Effector memory CD4-positive, alpha-beta T cell (primary cell): ENCODE results near the gene AIPL1.
"Not testable (repeated sequence)": the region's sequence is repeated elsewhere in the genome, so short reads cannot be mapped to it uniquely, and the experiment has no call there.

Experiments
- DNase-seq, 3 donors: peaks; one replicate each; pipeline ENCODE4 v3.0.0-alpha.2; 2020
- H3K27ac ChIP-seq: 2 replicates; pipeline ENCODE4 v1.7.0; 2013; ENCODE audit warnings: mild to moderate bottlenecking, low read length, moderate library complexity; ENCODE audit not compliant: insufficient read depth, poor library complexity, severe bottlenecking
- H3K27me3 ChIP-seq: replicated peaks from 2 replicates; pipeline ENCODE4 v1.7.0; 2013; ENCODE audit warnings: mild to moderate bottlenecking, low read length; ENCODE audit not compliant: insufficient read depth, control insufficient read depth, poor library complexity, severe bottlenecking
- H3K36me3 ChIP-seq: 2 replicates; pipeline ENCODE4 v1.7.0; 2013; ENCODE audit warnings: mild to moderate bottlenecking, low read length, moderate library complexity; ENCODE audit not compliant: control insufficient read depth, insufficient read depth
- H3K4me1 ChIP-seq: 2 replicates; pipeline ENCODE4 v1.7.0; 2013; ENCODE audit warnings: low read length, mild to moderate bottlenecking; ENCODE audit not compliant: control insufficient read depth, insufficient read depth, poor library complexity, severe bottlenecking
- H3K4me3 ChIP-seq: 2 replicates; pipeline ENCODE4 v1.7.0; 2013; ENCODE audit warnings: low read length, low read depth, mild to moderate bottlenecking; ENCODE audit not compliant: insufficient read depth, poor library complexity, severe bottlenecking
- H3K9me3 ChIP-seq: 2 replicates; pipeline ENCODE4 v1.7.0; 2013; ENCODE audit warnings: mild to moderate bottlenecking, low read length, moderate library complexity; ENCODE audit not compliant: control insufficient read depth
- total RNA-seq, 3 donors: gene quantifications; one replicate each; lab custom pipeline; 2026; lab: John Stamatoyannopoulos, UW

Gene AIPL1
- 0 reads per million in 3 donors for total RNA-seq

GRCh38 chr17:6435051-6435450 lies at the start of gene AIPL1:
Gene AIPL1 (minus strand): TSS chr17:6435121. CDS start chr17:6435104, 17 bp downstream.
- no peak for DNase-seq
- no peaks in the 10 kb centered on the region for H3K36me3 ChIP-seq
- H3K9me3 ChIP-seq, result no peaks in the 10 kb centered on the region
- H3K27me3 ChIP-seq, result no peaks in the 10 kb centered on the region
- H3K4me3 ChIP-seq, result no peak within 1 kb of the TSS
- H3K4me1 ChIP-seq, result no peaks in the 10 kb centered on the region
- no peak within 1 kb of the TSS for H3K27ac ChIP-seq

- no peak for DNase-seq
- Histone ChIP-seq H3K9me3 (no peaks in the 10 kb centered on the region), H3K4me1 (no peaks in the 10 kb centered on the region), H3K27ac (no peak overlapping the region), H3K27me3 (peaks cover 8% of the 10 kb centered on the region), H3K4me3 (no peak overlapping the region), H3K36me3 (no peaks in the 10 kb centered on the region)
Measured at GRCh38 chr17:6483507-6483906, 48.6 kb upstream of the AIPL1 start.

GRCh38 chr17:6482796-6483195 lies 47.9 kb upstream of the AIPL1 start:
- not testable (repeated sequence) for H3K4me3 ChIP-seq, H3K9me3 ChIP-seq, H3K27ac ChIP-seq, H3K4me1 ChIP-seq, H3K36me3 ChIP-seq, DNase-seq, H3K27me3 ChIP-seq

- Histone ChIP-seq H3K4me3 (no peak overlapping the region), H3K9me3 (no peaks in the 10 kb centered on the region), H3K27ac (no peak overlapping the region), H3K4me1 (no peaks in the 10 kb centered on the region), H3K36me3 (no peaks in the 10 kb centered on the region), H3K27me3 (no peaks in the 10 kb centered on the region)
- no peak for DNase-seq
Measured at GRCh38 chr17:6482105-6482455, 47.2 kb upstream of the AIPL1 start.

GRCh38 chr17:6480303-6480675 lies 45.4 kb upstream of the AIPL1 start:
- Histone ChIP-seq H3K27me3 (no peaks in the 10 kb centered on the region), H3K4me3 (no peak overlapping the region), H3K9me3 (no peaks in the 10 kb centered on the region), H3K27ac (no peak overlapping the region), H3K36me3 (no peaks in the 10 kb centered on the region), H3K4me1 (no peaks in the 10 kb centered on the region)
- DNase-seq, result no peak

- H3K27me3 ChIP-seq, result no peaks in the 10 kb centered on the region
- no peaks in the 10 kb centered on the region for H3K4me1 ChIP-seq
- H3K4me3 ChIP-seq, result no peak overlapping the region
- no peak for DNase-seq
- H3K27ac ChIP-seq, result no peak overlapping the region
- H3K36me3 ChIP-seq, result no peaks in the 10 kb centered on the region
- no peaks in the 10 kb centered on the region for H3K9me3 ChIP-seq
Measured at GRCh38 chr17:6479622-6480302, 44.8 kb upstream of the AIPL1 start.

- Histone ChIP-seq H3K4me3 (no peak overlapping the region), H3K27me3 (no peaks in the 10 kb centered on the region), H3K27ac (no peak overlapping the region), H3K9me3 (no peaks in the 10 kb centered on the region), H3K36me3 (no peaks in the 10 kb centered on the region), H3K4me1 (no peaks in the 10 kb centered on the region)
- no peak for DNase-seq
Measured at GRCh38 chr17:6478486-6478885, 43.6 kb upstream of the AIPL1 start.

GRCh38 chr17:6477831-6478383 lies 43.0 kb upstream of the AIPL1 start:
- no peaks in the 10 kb centered on the region for H3K36me3 ChIP-seq
- no peak for DNase-seq
- H3K9me3 ChIP-seq, result no peaks in the 10 kb centered on the region
- no peak overlapping the region for H3K27ac ChIP-seq
- H3K27me3 ChIP-seq, result no peaks in the 10 kb centered on the region
- H3K4me3 ChIP-seq, result no peak overlapping the region
- no peaks in the 10 kb centered on the region for H3K4me1 ChIP-seq

GRCh38 chr17:6476810-6477179 lies 41.9 kb upstream of the AIPL1 start:
- H3K4me3 ChIP-seq, result no peak overlapping the region
- H3K27me3 ChIP-seq, result no peaks in the 10 kb centered on the region
- no peaks in the 10 kb centered on the region for H3K4me1 ChIP-seq
- H3K36me3 ChIP-seq, result no peaks in the 10 kb centered on the region
- no peak overlapping the region for H3K27ac ChIP-seq
- H3K9me3 ChIP-seq, result no peaks in the 10 kb centered on the region
- DNase-seq, result no peak

GRCh38 chr17:6476076-6476809 lies 41.3 kb upstream of the AIPL1 start:
- H3K9me3 ChIP-seq, result no peaks in the 10 kb centered on the region
- H3K4me1 ChIP-seq, result no peaks in the 10 kb centered on the region
- DNase-seq, result no peak
- no peak overlapping the region for H3K27ac ChIP-seq
- H3K4me3 ChIP-seq, result no peak overlapping the region
- no peaks in the 10 kb centered on the region for H3K27me3 ChIP-seq
- no peaks in the 10 kb centered on the region for H3K36me3 ChIP-seq
